NCI-H1436 treated with DMSO at 0.1 percent for 48 hours (cell line): ENCODE data around the gene NCEH1.

Experiments
- DNase-seq: peaks from one replicate; lab custom pipeline; 2025; lab: John Stamatoyannopoulos, UW

Gene NCEH1

GRCh38 chr3:172581757-172582166 lies 129.1 kb downstream of the NCEH1 start:
- no peak for DNase-seq

DNA sequence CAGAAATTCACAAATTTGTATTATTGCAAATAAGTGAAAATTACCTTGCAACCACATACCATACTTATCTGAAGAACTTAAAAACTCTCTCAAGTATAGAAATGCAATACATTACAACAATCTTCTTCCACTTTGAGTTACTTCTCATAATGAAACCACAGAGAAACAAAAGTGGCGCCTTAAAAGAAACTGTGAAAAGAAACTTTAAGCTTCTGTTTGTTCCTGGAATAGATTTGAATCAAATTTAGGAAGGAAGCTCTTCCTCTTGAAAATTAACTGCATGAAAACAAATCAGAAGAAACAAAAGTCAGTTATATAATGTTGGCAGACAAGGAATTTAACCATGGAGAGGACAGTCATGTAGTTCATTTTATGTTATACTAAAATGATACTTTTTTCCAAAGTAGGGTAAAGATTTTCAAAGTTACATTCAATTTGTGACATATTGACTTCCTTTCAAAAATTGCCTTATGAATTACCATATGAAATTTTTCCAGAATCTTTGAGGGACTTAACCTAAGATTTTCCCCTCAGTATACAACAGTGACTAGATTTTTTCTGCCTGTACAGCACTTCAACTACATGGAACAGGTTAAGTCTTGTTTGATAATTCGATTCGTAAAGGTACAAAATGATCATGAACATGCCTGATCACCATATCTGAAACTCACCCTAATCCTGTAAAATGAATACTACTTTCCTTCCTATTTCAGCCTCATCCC lies 130.0 kb downstream of the NCEH1 start:
- DNase-seq: no peak
